Sigmoid colon (tissue), 4 donors: ENCODE data around the gene CBLN3.

Experiments used
- POLR2A ChIP-seq, 2 donors: fragments of 450-650 bp; IDR thresholded peaks; one replicate each; pipeline ENCODE4 v1.6.1; 2016; ENCODE audit warnings: antibody characterized with exemption in 2 of 2, mild to moderate bottlenecking in 2 of 2, moderate library complexity in 2 of 2
- POLR2AphosphoS5 ChIP-seq, 4 donors: sonication (generic); formaldehyde crosslinking; IDR thresholded peaks; one replicate each; pipeline ENCODE4 v1.6.1; 2017; ENCODE audit warnings: antibody characterized with exemption in 4 of 4
- TF ChIP-seq, protein P1 (sequence below), 4 experiments: fragments of 450-650 bp in 3 of 4; fragments of 200-600 bp in 1 of 4; IDR thresholded peaks; one replicate each; pipeline ENCODE4 v1.5.1; 2016 to 2019; ENCODE audit warnings: antibody characterized with exemption in 4 of 4, mild to moderate bottlenecking in 3 of 4, moderate library complexity in 2 of 4

DNA sequence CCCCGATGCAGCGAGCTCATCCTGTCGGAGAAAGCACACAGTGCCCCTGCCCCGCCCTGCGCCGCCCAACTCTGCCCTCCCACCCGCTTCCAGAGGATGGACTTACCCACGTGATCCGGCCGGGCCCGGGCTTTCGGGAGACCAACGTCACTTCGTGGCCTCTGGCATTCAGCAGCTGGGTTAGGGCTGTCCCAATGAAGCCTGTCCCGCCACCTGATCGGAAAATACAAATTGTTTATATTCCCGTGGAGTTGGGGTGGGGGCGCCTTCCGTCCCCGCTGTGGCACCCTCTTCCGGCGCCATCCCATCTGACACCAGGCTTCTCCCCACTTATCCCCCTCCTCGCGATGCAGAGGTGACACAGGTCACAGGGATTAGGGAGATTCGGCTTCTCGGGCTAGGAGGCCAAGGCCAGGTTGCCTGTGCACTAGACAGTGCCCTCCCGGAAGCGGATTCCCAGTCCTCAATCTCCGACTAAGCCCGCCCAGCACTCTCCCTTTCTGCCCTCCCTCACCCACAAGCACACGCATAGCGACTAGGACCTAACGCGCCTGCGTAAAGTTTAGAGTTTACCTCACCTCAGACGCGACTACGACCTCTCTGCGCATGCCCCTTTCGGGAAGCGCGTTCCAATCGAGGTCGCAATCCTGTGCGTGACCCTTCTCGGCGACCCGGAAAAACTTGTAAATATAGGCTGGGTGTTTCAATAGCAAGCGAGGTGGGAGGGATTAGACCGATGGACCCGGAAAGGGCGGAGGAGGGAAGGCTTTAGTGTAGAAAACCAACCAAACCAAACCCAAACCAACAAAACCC is 13.0 kb upstream of the CBLN3 start, which contains the start of gene SDR39U1:
- TF ChIP-seq, protein P1, sequence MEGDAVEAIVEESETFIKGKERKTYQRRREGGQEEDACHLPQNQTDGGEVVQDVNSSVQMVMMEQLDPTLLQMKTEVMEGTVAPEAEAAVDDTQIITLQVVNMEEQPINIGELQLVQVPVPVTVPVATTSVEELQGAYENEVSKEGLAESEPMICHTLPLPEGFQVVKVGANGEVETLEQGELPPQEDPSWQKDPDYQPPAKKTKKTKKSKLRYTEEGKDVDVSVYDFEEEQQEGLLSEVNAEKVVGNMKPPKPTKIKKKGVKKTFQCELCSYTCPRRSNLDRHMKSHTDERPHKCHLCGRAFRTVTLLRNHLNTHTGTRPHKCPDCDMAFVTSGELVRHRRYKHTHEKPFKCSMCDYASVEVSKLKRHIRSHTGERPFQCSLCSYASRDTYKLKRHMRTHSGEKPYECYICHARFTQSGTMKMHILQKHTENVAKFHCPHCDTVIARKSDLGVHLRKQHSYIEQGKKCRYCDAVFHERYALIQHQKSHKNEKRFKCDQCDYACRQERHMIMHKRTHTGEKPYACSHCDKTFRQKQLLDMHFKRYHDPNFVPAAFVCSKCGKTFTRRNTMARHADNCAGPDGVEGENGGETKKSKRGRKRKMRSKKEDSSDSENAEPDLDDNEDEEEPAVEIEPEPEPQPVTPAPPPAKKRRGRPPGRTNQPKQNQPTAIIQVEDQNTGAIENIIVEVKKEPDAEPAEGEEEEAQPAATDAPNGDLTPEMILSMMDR (IDR thresholded peaks at IDR 0.05), result no peak
- TF ChIP-seq POLR2AphosphoS5 (IDR thresholded peaks at IDR 0.05) (peak; percentile 88 to 94 (median 92)), POLR2A (IDR thresholded peaks at IDR 0.05) (peak; percentile 76 to 80)
